Osteoblast (primary cell): ENCODE measurements around the gene CFAP68. TPM values are rescaled to one million over a fixed set of nuclear protein-coding genes. Genes with fewer than 3 reads are reported as not detected.
A peak's percentile ranks its signal among the peaks of the same experiment; 100 is the strongest.

Experiments
- DNase-seq: peaks from one replicate; pipeline ENCODE4 v3.0.0; 2011; ENCODE audit warnings: low spot score, mixed read lengths; ENCODE audit not compliant: insufficient read length; ENCODE audit errors: missing footprints
- H2AFZ ChIP-seq: 2 replicates; pipeline ENCODE4 v1.6.0; 2011; ENCODE audit warnings: mild to moderate bottlenecking, low read length
- H3K27ac ChIP-seq: 2 replicates; pipeline ENCODE4 v1.5.1; 2011; ENCODE audit warnings: mild to moderate bottlenecking, low read depth, low read length, moderate library complexity
- H3K27me3 ChIP-seq: 2 replicates; pipeline ENCODE4 v1.6.0; 2012; ENCODE audit warnings: mild to moderate bottlenecking, control low read depth, inconsistent platforms, low read length, moderate library complexity; ENCODE audit not compliant: insufficient read depth
- H3K36me3 ChIP-seq: 2 replicates; pipeline ENCODE4 v1.5.1; 2011; ENCODE audit warnings: mild to moderate bottlenecking, low read length, control low read depth, moderate library complexity; ENCODE audit not compliant: insufficient read depth
- H3K4me1 ChIP-seq: 2 replicates; pipeline ENCODE4 v1.5.1; 2011; ENCODE audit warnings: mild to moderate bottlenecking, low read length, control low read depth, moderate library complexity; ENCODE audit not compliant: insufficient read depth
- H3K4me2 ChIP-seq: 2 replicates; pipeline ENCODE4 v1.6.0; 2011; ENCODE audit warnings: mild to moderate bottlenecking, low read length; ENCODE audit not compliant: insufficient read depth
- H3K4me3 ChIP-seq: fragments of 200-600 bp; sonication (generic); 3 replicates; pipeline ENCODE4 v1.5.1; 2012; ENCODE audit warnings: mild to moderate bottlenecking, low read length, inconsistent platforms; ENCODE audit not compliant: insufficient read depth
- H3K79me2 ChIP-seq: 2 replicates; pipeline ENCODE4 v1.6.0; 2012; ENCODE audit warnings: mild to moderate bottlenecking, low read length, control low read depth, inconsistent platforms; ENCODE audit not compliant: insufficient read depth
- H3K9me3 ChIP-seq: 2 replicates; pipeline ENCODE4 v1.5.1; 2011; ENCODE audit warnings: low read depth, low read length, control low read depth
- H4K20me1 ChIP-seq: 2 replicates; pipeline ENCODE4 v1.6.0; 2012; ENCODE audit warnings: mild to moderate bottlenecking, low read length, control low read depth; ENCODE audit not compliant: insufficient read depth
- CTCF ChIP-seq: IDR thresholded peaks from 2 replicates; pipeline ENCODE4 v1.5.1; 2011; ENCODE audit warnings: mild to moderate bottlenecking, low read depth, low read length, moderate library complexity; ENCODE audit errors: extremely low read depth
- total RNA-seq: library from RNA; depleted of rRNA; stranded (reverse); fragments of >200 nt; gene quantifications from 2 replicates; pipeline ENCODE4 v1.2.3, GENCODE V29; 2012

Gene CFAP68
- total RNA-seq, 1 donor, result 8.3 TPM

- H3K9me3 ChIP-seq, result no peaks in the 10 kb centered on the region
- H3K27ac ChIP-seq, result no peak overlapping the region
- peak; percentile 55 for TF ChIP-seq CTCF
- peaks cover 21% of the 10 kb centered on the region for H3K36me3 ChIP-seq
- no peak overlapping the region for H2AFZ ChIP-seq
- H3K4me2 ChIP-seq, result no peak overlapping the region
- H3K79me2 ChIP-seq, result no peaks in the 10 kb centered on the region
- H3K4me3 ChIP-seq, result no peak overlapping the region
- no peaks in the 10 kb centered on the region for H4K20me1 ChIP-seq
- H3K4me1 ChIP-seq, result peaks cover 10% of the 10 kb centered on the region
- no peaks in the 10 kb centered on the region for H3K27me3 ChIP-seq
- no peak for DNase-seq
These were observed 27.7 kb upstream of the CFAP68 start for GRCh38 chr11:111851636-111852035.

DNA sequence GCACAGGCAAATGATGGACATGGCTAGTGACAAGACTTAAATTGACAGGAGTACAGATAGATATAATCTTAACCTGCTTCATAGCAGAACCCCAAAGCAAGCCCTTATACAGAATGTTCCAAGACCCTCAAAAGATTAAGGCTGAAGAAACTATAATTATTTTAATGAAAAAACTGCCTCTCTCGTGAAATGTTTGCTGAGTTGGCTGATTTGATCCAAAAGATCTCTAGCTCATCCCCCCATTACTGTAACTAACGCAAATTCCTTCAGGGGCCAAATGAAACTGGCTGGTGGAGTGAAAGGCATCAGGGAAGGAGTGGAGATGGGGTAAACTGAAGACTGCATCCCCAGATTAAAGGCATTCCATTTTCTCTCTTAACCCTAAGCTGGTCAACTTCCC, 27.2 kb upstream of the CFAP68 start:
- Histone ChIP-seq H3K27me3 (no peaks in the 10 kb centered on the region), H3K36me3 (peaks cover 22% of the 10 kb centered on the region), H4K20me1 (no peaks in the 10 kb centered on the region), H3K4me2 (no peak overlapping the region), H3K27ac (no peak overlapping the region), H3K4me3 (no peak overlapping the region), H3K4me1 (peaks cover 6% of the 10 kb centered on the region), H3K9me3 (no peaks in the 10 kb centered on the region), H2AFZ (no peak overlapping the region), H3K79me2 (no peaks in the 10 kb centered on the region)
- DNase-seq, result no peak
- no peak for TF ChIP-seq CTCF

- Histone ChIP-seq H3K27me3 (no peaks in the 10 kb centered on the region), H3K4me3 (no peak overlapping the region), H4K20me1 (no peaks in the 10 kb centered on the region), H3K79me2 (no peaks in the 10 kb centered on the region), H3K4me1 (no peaks in the 10 kb centered on the region), H3K27ac (no peak overlapping the region), H3K36me3 (peaks cover 42% of the 10 kb centered on the region), H3K4me2 (no peak overlapping the region), H2AFZ (no peak overlapping the region), H3K9me3 (no peaks in the 10 kb centered on the region)
- DNase-seq, result no peak
- TF ChIP-seq CTCF, result no peak
These were observed 23.8 kb upstream of the CFAP68 start for GRCh38 chr11:111855506-111855905.

- Histone ChIP-seq H3K27me3 (no peaks in the 10 kb centered on the region), H3K4me3 (no peak overlapping the region), H3K4me1 (no peaks in the 10 kb centered on the region), H4K20me1 (no peaks in the 10 kb centered on the region), H3K9me3 (no peaks in the 10 kb centered on the region), H3K36me3 (peaks cover 42% of the 10 kb centered on the region), H3K4me2 (no peak overlapping the region), H3K27ac (no peak overlapping the region), H2AFZ (no peak overlapping the region), H3K79me2 (no peaks in the 10 kb centered on the region)
- no peak for DNase-seq
- no peak for TF ChIP-seq CTCF
These were observed 19.1 kb upstream of the CFAP68 start for GRCh38 chr11:111860257-111860656.
